ENCODE measurements around the gene SLC6A11.

SLC6A11 gene

DNA sequence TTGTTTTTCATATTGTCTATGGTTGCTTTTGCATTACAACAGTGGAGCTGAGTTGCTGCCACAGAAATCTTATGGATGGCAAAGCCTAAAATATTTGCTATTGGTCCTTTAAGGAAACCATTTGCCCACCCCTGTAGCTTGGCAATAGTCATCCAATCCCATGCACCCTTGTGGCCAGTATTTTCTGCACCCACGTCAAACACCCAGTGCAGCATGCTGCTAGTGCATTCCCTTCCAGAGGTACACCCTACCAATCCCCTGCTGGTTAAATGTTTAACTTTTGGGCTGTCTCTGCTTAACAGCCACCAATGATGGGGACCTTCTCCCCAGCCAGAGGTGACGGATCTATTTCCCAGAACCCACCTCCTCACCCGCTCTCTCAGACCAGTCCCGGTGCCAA is 23.8 kb upstream of the SLC6A11 start:
- DNase-seq, result no peak

- DNase-seq, result no peak
Observed at GRCh38 chr3:10798600-10799367, 17.2 kb upstream of the SLC6A11 start.

GRCh38 chr3:10804183-10804648 is 11.8 kb upstream of the SLC6A11 start:
- no peak for DNase-seq

- no peak for DNase-seq
Observed at GRCh38 chr3:10806006-10806405, 10.0 kb upstream of the SLC6A11 start.

DNA sequence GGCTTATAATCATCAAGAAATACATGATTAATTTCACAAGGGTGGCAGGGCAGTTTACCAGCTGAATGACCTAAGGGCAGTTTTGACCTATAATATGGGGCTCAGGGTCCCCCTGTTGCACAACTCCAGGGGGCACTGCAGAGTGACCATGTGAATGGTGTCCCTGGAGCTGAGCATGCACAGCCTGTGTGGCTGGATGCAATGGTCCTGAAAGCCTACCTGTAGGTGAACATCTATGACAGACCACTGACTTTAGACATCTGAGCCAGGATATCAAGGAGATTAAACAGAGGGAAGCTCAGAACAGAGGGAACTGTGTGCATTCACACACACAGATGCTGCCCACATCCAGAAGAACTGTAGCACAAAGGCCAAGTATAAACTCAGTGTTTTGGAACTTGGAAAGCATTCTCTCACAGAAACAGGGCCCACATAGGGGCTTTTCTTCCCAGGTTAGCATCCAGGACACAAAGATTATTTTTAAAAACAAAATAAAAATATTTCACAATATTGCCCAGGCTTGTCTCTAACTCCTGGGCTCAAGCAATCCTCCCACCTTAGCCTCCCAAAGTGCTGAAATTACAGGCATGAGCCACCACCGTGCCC is 7.8 kb upstream of the SLC6A11 start:
- no peak for DNase-seq

DNA sequence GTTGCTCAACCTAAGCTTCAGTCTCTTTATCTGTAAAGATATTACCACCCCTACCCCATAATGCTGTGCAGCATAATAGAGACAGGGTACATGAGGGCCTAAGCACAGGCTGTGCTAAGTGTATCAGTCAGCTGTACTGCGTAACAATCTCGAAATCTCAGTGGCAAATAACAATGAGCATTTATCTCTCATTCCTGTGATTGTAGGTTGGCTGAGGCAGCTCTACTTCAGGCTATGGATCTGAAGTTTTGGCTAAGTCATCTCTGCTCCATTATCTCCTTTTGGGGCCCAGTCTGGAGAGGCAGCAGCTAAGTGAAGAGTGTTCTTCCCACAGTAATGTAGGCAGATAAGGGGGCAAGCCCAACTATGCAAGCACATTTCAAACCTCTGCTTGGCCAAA is 7.1 kb upstream of the SLC6A11 start:
- no peak for DNase-seq

GRCh38 chr3:10810376-10810775 is 5.7 kb upstream of the SLC6A11 start:
- DNase-seq, result no peak

DNA sequence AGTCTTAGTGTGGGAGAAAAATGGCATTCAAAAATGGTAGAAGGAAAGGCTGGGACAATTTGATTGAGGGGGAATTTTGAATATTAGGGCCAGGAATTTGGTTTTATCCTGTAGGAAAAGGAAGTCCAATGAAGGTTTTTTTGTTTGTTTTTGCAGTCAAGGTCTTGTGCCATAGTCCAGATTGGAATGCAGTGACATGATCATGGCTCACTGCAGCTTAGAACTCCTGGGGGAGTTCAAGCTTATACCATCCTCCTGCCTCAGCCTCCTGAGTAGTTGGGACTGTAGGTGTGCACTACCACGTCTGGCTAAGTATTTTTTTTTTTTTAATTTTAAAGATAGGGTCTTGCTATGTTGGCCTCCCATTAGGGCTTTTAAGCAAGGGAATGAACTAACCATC is 2.6 kb upstream of the SLC6A11 start:
- DNase-seq, result no peak

GRCh38 chr3:10814623-10815022 is 1.4 kb upstream of the SLC6A11 start:
- DNase-seq, result no peak

DNA sequence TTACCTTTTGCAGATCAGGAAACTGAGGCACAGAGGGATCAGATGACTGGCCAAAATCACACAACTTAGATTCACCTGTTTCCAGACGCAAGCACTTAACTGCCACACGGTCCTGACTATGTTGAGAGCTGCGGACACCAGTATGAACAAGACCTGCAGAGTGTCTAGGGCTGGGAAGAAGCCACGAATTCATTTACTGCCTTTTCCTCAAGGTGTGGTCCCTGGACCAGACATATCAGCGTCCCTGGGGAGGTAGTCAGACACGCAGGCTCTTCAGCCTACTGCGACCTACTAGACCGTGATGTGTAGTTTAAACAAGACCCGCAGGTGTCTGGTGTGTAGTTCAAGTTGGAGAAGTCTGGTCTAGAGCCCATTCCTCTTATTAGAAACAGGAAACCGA is 541 bp upstream of the SLC6A11 start:
- no peak for DNase-seq

- DNase-seq, result no peak
Observed at GRCh38 chr3:10816863-10817253, 830 bp downstream of the SLC6A11 start.

- no peak for DNase-seq
Observed at GRCh38 chr3:10817506-10817905, 1.5 kb downstream of the SLC6A11 start.

GRCh38 chr3:10822055-10822454 is 6.0 kb downstream of the SLC6A11 start:
- DNase-seq, result no peak

DNA sequence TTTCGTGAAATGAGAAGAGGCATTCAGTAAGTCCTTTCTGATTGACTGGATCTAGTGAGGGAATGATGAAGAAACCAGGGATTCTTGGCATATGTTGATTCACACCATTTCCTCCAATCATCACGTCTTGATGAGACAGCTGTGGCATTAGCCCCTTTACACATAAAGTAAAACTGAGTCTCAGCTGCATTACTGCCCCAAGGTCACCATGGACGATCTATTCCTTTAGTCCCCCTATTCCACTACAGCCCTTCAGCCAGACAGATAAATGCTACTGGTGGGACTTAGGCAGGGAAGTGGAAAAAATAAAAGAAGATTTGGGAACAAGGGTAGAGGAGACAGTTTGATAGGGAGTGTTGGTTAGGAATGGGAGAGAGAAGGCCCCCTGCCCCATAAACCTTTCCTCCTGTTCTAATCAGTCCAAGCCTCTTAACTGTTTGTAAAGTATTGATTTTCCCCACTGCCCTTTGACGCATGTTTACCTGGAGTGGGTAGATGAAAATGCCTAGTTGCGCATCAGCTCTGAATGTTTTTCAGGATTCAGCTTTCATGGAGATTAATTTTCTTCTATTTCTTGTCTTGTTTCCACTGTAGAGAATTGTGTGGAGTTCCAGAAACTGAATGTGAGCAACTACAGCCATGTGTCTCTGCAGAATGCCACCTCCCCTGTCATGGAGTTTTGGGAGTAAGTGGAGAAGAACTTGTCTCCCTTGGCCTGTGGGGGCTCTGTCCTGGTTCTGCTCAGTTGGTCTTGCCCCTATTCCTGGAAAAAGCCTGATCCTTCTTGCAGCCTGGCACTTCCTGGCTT is 6.9 kb downstream of the SLC6A11 start:
- DNase-seq, result no peak

DNA sequence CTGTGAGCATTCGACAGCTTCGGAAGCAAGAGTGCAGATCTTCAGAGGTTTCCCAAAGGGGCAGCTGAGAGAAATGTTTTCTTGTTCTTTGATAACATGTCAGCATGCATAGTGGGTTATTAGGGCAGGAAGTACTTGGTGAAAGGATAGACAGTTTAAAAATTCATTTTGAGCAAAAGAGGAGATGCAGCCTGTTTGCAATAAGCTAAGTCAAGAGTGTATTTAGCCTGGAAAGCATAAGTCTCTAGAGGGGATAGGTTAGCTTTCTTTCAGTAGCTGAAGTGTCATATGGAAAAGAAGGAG is 7.4 kb downstream of the SLC6A11 start:
- no peak for DNase-seq

- DNase-seq, result no peak
Observed at GRCh38 chr3:10824468-10824867, 8.4 kb downstream of the SLC6A11 start.

DNA sequence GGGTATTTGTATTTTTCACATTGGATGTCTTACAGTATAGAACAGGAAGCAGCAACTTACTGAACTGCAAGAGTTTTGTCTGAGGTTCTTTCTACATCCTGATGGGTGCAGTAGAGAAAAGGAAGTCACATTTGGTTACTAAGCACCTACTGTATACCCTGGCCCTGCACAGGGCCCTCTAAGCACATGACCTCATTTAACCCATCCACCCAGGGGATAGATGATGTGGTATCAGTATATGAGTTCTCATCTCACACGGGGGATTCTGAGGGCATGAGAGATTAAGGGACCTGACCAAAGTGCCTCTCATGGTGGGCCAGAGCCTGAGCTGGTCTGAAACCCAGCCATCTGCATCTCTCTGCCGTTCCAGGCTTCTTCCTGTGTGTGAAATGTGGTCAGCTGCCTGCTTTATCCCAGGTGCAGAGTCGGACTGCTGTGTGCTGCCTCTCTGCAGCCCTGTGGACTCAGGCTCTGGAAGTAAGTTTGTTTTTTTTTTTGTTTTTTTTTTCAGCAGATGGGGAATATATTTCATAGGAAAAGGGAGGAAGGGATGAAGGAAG is 17.9 kb downstream of the SLC6A11 start:
- DNase-seq, result no peak

DNA sequence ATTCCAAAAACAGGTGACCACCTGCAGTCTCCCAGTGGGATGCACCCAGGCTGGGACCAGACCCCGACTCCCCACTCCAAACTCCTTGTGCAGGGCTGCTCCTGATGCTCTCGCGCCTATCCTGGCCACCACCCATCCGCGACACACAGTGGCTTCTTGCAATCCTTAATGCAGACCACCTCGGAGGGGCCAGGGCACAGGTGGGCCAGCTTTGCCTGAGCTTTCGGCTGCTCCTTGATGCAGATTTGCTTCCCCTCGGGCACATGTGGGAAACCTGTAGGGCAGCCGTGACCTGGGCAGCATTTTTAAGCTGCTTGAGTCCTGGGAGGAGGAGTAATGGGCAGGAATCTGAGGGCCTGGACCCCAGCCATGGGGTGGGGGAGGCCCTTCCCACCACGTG is 18.9 kb downstream of the SLC6A11 start:
- no peak for DNase-seq

DNA sequence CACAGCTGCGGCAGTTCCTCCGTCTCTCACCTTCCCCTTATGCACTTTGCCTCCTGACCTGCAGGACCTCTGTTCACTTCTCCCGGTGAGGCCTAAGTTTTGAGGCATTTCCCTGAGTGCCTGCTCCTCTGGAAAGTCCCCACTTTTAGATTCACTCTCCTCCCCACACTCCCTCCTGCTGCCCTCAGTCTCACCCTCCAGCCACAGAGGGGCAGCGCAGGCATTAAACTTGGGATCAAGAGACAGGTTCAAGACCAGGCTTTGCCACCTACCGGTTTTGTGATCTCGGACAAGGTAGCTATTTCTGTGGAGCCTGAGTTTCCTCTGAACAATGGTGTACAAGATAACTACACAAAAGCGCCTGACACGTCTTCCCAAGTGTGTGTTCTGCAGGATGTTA is 19.4 kb downstream of the SLC6A11 start:
- DNase-seq, result no peak

DNA sequence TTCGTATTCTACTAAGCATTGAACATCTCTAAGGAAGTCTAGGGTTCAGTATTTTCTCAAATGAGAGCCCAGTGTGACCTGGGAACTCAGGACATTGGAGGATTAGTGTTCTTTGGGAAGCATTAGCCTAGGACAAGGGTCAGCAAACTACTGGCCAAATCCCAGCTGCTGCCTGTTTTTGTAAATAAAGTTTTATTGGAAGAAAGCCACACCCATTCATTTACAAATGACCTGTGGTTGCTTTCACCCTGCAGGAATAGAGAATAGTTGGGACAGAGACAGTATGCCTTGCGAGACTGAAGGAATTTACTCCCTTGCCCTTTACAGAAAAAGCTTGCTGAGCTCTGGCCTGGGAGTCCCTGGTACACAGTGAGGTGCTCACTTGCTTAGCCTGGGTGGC is 20.6 kb downstream of the SLC6A11 start:
- no peak for DNase-seq

GRCh38 chr3:10837849-10838248 is 21.8 kb downstream of the SLC6A11 start:
- no peak for DNase-seq

GRCh38 chr3:10839167-10839566 is 23.1 kb downstream of the SLC6A11 start:
- no peak for DNase-seq

DNA sequence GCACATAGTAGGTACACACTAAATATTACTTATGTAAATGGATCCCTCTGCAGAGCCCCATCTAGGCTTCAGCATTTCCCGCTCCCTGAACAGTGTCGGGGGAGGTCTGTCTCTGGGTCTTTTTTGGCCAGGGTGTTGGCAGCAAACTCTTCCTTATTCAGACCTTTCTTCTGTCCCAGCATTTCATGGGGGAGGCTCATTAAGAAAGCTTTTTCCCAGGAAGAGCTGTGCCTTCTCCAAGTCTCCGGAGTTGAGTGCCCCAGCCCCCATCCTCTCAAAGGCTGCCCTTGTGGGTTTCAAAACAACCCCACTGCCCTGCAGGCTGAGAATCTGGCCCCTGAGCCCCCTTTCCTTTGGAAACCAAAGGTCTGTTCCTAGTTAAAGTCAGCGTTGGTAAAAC is 25.1 kb downstream of the SLC6A11 start:
- DNase-seq, result no peak

- no peak for DNase-seq
Observed at GRCh38 chr3:10843378-10843777, 27.4 kb downstream of the SLC6A11 start.
